H1 (cell line): ENCODE data around the gene HIC1. TPM values are rescaled to one million over a fixed set of nuclear protein-coding genes. Genes with fewer than 3 reads are reported as not detected.

ENCODE experiments used
- CTCF ChIA-PET: fragments of 300-600 bp; sonication (Branson Sonifier 250); formaldehyde crosslinking; loops from one replicate; lab custom pipeline; 2021; ENCODE audit not compliant: partially characterized antibody; lab: Charles Lee
- POLR2A ChIA-PET: fragments of 300-600 bp; sonication (Branson Sonifier 250); formaldehyde crosslinking; loops from one replicate; lab custom pipeline; 2021; ENCODE audit warnings: inconsistent platforms; ENCODE audit not compliant: partially characterized antibody; lab: Charles Lee
- DNase-seq, 2 experiments: peaks; one replicate each; pipeline versions ENCODE4 v3.0.0 to v3.0.0-alpha.2; 2010 to 2022; ENCODE audit warnings: low spot score in 2 of 2, low read depth in 1 of 2, mixed read lengths in 1 of 2
- FAIRE-seq: peaks from 2 replicates; lab custom pipeline; 2011; peaks lifted over from hg19 to GRCh38; lab: Jason Lieb, UNC
- H2AFZ ChIP-seq: 2 replicates; pipeline ENCODE4 v1.8.1; 2012; ENCODE audit warnings: low read length, inconsistent platforms
- H2AK5ac ChIP-seq: 2 replicates; pipeline ENCODE4 v1.6.1; 2013; ENCODE audit warnings: low read depth, low read length
- H2BK120ac ChIP-seq: replicated peaks from 2 replicates; pipeline ENCODE3; 2013; ENCODE audit warnings: low read depth, low read length, inconsistent platforms
- H2BK12ac ChIP-seq: 2 replicates; pipeline ENCODE4 v1.6.1; 2013; ENCODE audit warnings: low read depth, low read length
- H2BK15ac ChIP-seq: 2 replicates; pipeline ENCODE4 v1.6.1; 2013; ENCODE audit warnings: low read length
- H2BK20ac ChIP-seq: 2 replicates; pipeline ENCODE4 v1.6.1; 2013; ENCODE audit warnings: low read length
- H2BK5ac ChIP-seq: 2 replicates; pipeline ENCODE4 v1.6.1; 2013; ENCODE audit warnings: low read depth, low read length
- H3K14ac ChIP-seq: 2 replicates; pipeline ENCODE4 v1.6.1; 2013; ENCODE audit warnings: inconsistent platforms; ENCODE audit not compliant: insufficient read length
- H3K18ac ChIP-seq: 2 replicates; pipeline ENCODE4 v1.6.1; 2013; ENCODE audit warnings: low read length; ENCODE audit errors: extremely low read depth
- H3K23ac ChIP-seq: 2 replicates; pipeline ENCODE4 v1.6.1; 2013; ENCODE audit warnings: inconsistent platforms; ENCODE audit not compliant: insufficient read length
- H3K23me2 ChIP-seq: 2 replicates; pipeline ENCODE4 v1.6.1; 2013; ENCODE audit warnings: low read depth, low read length
- H3K27ac ChIP-seq: 2 replicates; pipeline ENCODE4 v1.6.1; 2011; ENCODE audit warnings: low read depth, low read length, inconsistent platforms
- H3K27me3 ChIP-seq, 4 experiments: replicated peaks in 1 of 4; 1 replicate in 1 of 4; 2 replicates in 3 of 4; pipeline versions ENCODE4 v1.6.1 to v1.8.1; 2011 to 2013; ENCODE audit warnings: low read length in 3 of 4, mild to moderate bottlenecking in 3 of 4, inconsistent platforms in 2 of 4, mixed read lengths in 2 of 4, moderate library complexity in 1 of 4; ENCODE audit not compliant: control insufficient read depth in 3 of 4, insufficient read depth in 3 of 4; ENCODE audit errors: extremely low read depth in 1 of 4
- H3K36me3 ChIP-seq, 4 experiments: 2 replicates each; pipeline versions ENCODE4 v1.6.1 to v1.8.1; 2011 to 2013; ENCODE audit warnings: mild to moderate bottlenecking in 4 of 4, low read length in 3 of 4, moderate library complexity in 2 of 4, control low read depth in 1 of 4, inconsistent platforms in 1 of 4; ENCODE audit not compliant: insufficient read depth in 4 of 4, control insufficient read depth in 2 of 4
- H3K4ac ChIP-seq: replicated peaks from 2 replicates; pipeline ENCODE3; 2013; ENCODE audit warnings: low read length, low read depth, mixed read lengths, inconsistent platforms; ENCODE audit not compliant: insufficient read length
- H3K4me1 ChIP-seq, 4 experiments: replicated peaks in 1 of 4; 1 replicate in 1 of 4; 2 replicates in 3 of 4; pipeline versions ENCODE4 v1.6.1 to v1.8.1; 2011 to 2013; ENCODE audit warnings: low read length in 3 of 4, inconsistent platforms in 2 of 4, mixed read lengths in 1 of 4; ENCODE audit not compliant: insufficient read depth in 4 of 4, control insufficient read depth in 3 of 4
- H3K4me2 ChIP-seq, 2 experiments: 2 replicates each; pipeline versions ENCODE4 v1.6.1 to v1.8.1; 2011 to 2013; ENCODE audit warnings: low read depth in 2 of 2, low read length in 2 of 2, control low read depth in 1 of 2, inconsistent platforms in 1 of 2, mild to moderate bottlenecking in 1 of 2; ENCODE audit not compliant: insufficient read depth in 1 of 2
- H3K4me3 ChIP-seq, 4 experiments: fragments of 200-600, 300-600 bp in 1 of 4; sonication (generic), shearing (Covaris generic), sonication (Bioruptor Twin) in 1 of 4; 2 replicates each; pipeline versions ENCODE4 v1.5.1 to v1.8.1; 2011 to 2016; ENCODE audit warnings: low read length in 4 of 4, low read depth in 3 of 4, control low read depth in 2 of 4, inconsistent platforms in 2 of 4, mild to moderate bottlenecking in 2 of 4, mixed read lengths in 1 of 4, moderate library complexity in 1 of 4; ENCODE audit not compliant: insufficient read depth in 2 of 4; ENCODE audit errors: extremely low read depth in 1 of 4
- H3K56ac ChIP-seq: replicated peaks from 2 replicates; pipeline ENCODE3; 2013; ENCODE audit warnings: low read depth, mild to moderate bottlenecking, mixed read lengths, low read length, inconsistent platforms; ENCODE audit not compliant: insufficient read length
- H3K79me1 ChIP-seq: 2 replicates; pipeline ENCODE4 v1.6.1; 2013; ENCODE audit warnings: low read depth, low read length, control low read depth
- H3K79me2 ChIP-seq, 2 experiments: 2 replicates each; pipeline versions ENCODE4 v1.6.1 to v1.8.1; 2012 to 2013; ENCODE audit warnings: low read length in 2 of 2, mild to moderate bottlenecking in 2 of 2, inconsistent platforms in 1 of 2; ENCODE audit not compliant: insufficient read depth in 2 of 2, control insufficient read depth in 1 of 2
- H3K9ac ChIP-seq, 4 experiments: replicated peaks in 1 of 4; 1 replicate in 1 of 4; 2 replicates in 3 of 4; pipeline versions ENCODE4 v1.6.1 to v1.8.1; 2011 to 2013; ENCODE audit warnings: low read depth in 3 of 4, low read length in 3 of 4, control low read depth in 2 of 4, mild to moderate bottlenecking in 2 of 4, moderate library complexity in 2 of 4, inconsistent platforms in 1 of 4; ENCODE audit errors: extremely low read depth in 1 of 4
- H3K9me3 ChIP-seq, 2 experiments: 2 replicates each; pipeline versions ENCODE4 v1.6.1 to v1.8.1; 2012 to 2013; ENCODE audit warnings: mild to moderate bottlenecking in 2 of 2, moderate library complexity in 2 of 2, control low read depth in 1 of 2, inconsistent platforms in 1 of 2, low read depth in 1 of 2, low read length in 1 of 2, mixed read lengths in 1 of 2; ENCODE audit not compliant: insufficient read depth in 2 of 2
- H4K20me1 ChIP-seq, 2 experiments: replicated peaks in 1 of 2; 2 replicates each; pipeline versions ENCODE3 to v1.8.1; 2011 to 2013; ENCODE audit warnings: inconsistent platforms in 2 of 2, low read length in 2 of 2, mild to moderate bottlenecking in 1 of 2; ENCODE audit not compliant: insufficient read depth in 2 of 2, control insufficient read depth in 1 of 2
- H4K5ac ChIP-seq: 2 replicates; pipeline ENCODE4 v1.6.1; 2013; ENCODE audit warnings: low read length, low read depth, mixed read lengths, inconsistent platforms; ENCODE audit not compliant: insufficient read length
- H4K8ac ChIP-seq: 2 replicates; pipeline ENCODE4 v1.8.0; 2013; ENCODE audit warnings: mild to moderate bottlenecking, moderate library complexity, low read length, inconsistent platforms; ENCODE audit not compliant: insufficient read depth; ENCODE audit errors: extremely low read depth
- H4K91ac ChIP-seq: replicated peaks from 2 replicates; pipeline ENCODE3; 2013; ENCODE audit warnings: low read length, mixed read lengths, inconsistent platforms; ENCODE audit not compliant: insufficient read length
- CBX5 ChIP-seq: fragments of 300-800, 300-1000 bp; sonication (generic); IDR thresholded peaks from 2 replicates; pipeline ENCODE4 v1.7.1; 2016; ENCODE audit warnings: antibody characterized with exemption, low read length, low read depth
- EP300 ChIP-seq, 2 experiments: IDR thresholded peaks; 1 replicate in 1 of 2; 2 replicates in 1 of 2; pipeline ENCODE4 v1.6.1; 2011 to 2012; ENCODE audit warnings: low read depth in 2 of 2, low read length in 2 of 2, mild to moderate bottlenecking in 2 of 2, borderline replicate concordance in 1 of 2, inconsistent platforms in 1 of 2, moderate library complexity in 1 of 2
- RAD21 ChIP-seq, 2 experiments: IDR thresholded peaks in 1 of 2; conservative IDR thresholded peaks in 1 of 2; 2 replicates each; pipeline ENCODE4 v1.6.1; 2011; ENCODE audit warnings: low read depth in 2 of 2, low read length in 2 of 2, improper control_type of control experiment in 1 of 2, inconsistent platforms in 1 of 2, mild to moderate bottlenecking in 1 of 2, moderate library complexity in 1 of 2
- SP1 ChIP-seq: IDR thresholded peaks from 2 replicates; pipeline ENCODE4 v1.6.1; 2011; ENCODE audit warnings: low read depth, low read length
- SP2 ChIP-seq: IDR thresholded peaks from 2 replicates; pipeline ENCODE4 v1.6.1; 2012; ENCODE audit warnings: mild to moderate bottlenecking, low read length, inconsistent platforms
- TCF12 ChIP-seq: IDR thresholded peaks from 2 replicates; pipeline ENCODE4 v1.6.1; 2011; ENCODE audit warnings: low read depth, mild to moderate bottlenecking, low read length
- ZNF274 ChIP-seq: IDR thresholded peaks from 2 replicates; pipeline ENCODE4 v1.7.0; 2012; ENCODE audit warnings: low read length, borderline replicate concordance; ENCODE audit errors: extremely low read depth
- WGBS, 2 experiments: shearing (Covaris generic) in 1 of 2; methylation state at CpG; one replicate each; pipeline versions ENCODE4 v1.1.6 to v1.1.7; 2013 to 2015; ENCODE audit warnings: low lambda C conversion rate in 2 of 2, mixed read lengths in 2 of 2, inconsistent platforms in 1 of 2, low coverage in 1 of 2, missing lambda C conversion rate in 1 of 2; ENCODE audit not compliant: insufficient replicate concordance in 2 of 2, insufficient coverage in 1 of 2, insufficient read length in 1 of 2; ENCODE audit errors: extremely low coverage in 1 of 2, missing lambda C conversion rate in 1 of 2; 5-methylcytosine and 5-hydroxymethylcytosine counted together
- polyA plus RNA-seq, 7 experiments: library from polyadenylated mRNA; depleted of rRNA in 3 of 7; stranded (reverse) in 5 of 7; unstranded in 2 of 7; fragments of >200 nt in 5 of 7; fragments of 200-250 nt in 2 of 7; gene quantifications; 1 replicate in 5 of 7; 2 replicates in 1 of 7; 4 replicates in 1 of 7; pipeline versions ENCODE4 v1.2.1 to v1.2.3, GENCODE V29; 2011 to 2013; ENCODE audit warnings: missing spikeins in 2 of 7, mixed read lengths in 2 of 7
- total RNA-seq: library from RNA; stranded (reverse); fragmentation: NEBNext Ultra II Directional; extraction: Animal tissue kit (Norgen Biotek cat#: 25700); gene quantifications from 2 replicates; pipeline ENCODE4 v1.2.1, GENCODE V29; 2021
- TF ChIP-seq, protein P1 (sequence below): IDR thresholded peaks from 2 replicates; pipeline ENCODE4 v1.6.1; 2011; ENCODE audit warnings: low read length, improper control_type of control experiment
- TF ChIP-seq, protein P2 (sequence below), 3 experiments: IDR thresholded peaks; 1 replicate in 2 of 3; 2 replicates in 1 of 3; pipeline versions ENCODE4 v1.5.1 to v1.6.1; 2011; ENCODE audit warnings: low read length in 3 of 3, mild to moderate bottlenecking in 3 of 3, inconsistent platforms in 2 of 3, low read depth in 1 of 3, moderate library complexity in 1 of 3; ENCODE audit not compliant: insufficient read depth in 1 of 3; ENCODE audit errors: control extremely low read depth in 1 of 3

The HIC1 gene
- total and polyA plus RNA-seq, 2 of the 8 experiments (the other 6 are each of a cell fraction or from before 2014, with no cell fraction given), result 0.06 to 0.09 TPM

DNA sequence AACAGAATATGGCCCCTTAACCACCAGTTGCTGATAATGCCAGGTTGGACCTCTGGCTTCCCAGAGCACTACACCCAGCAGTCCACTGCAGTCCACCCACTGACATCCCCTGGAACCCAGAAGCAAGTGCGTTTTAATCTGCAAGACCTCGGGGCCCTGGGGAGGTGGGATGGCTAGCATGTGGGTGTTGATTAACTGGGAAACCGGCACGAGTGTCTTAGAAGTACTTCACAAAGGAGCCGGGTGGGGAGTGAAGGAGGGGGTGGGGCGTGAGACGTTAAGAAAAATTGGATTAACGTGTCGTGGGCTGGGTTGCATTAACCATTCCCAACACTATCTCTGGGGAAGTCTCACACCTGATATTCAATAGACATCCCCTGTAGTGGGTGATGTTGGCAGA lies 6.1 kb upstream of the HIC1 start:
- no peak overlapping the region for H2BK120ac ChIP-seq
- no peak overlapping the region for H4K91ac ChIP-seq
- H4K20me1 ChIP-seq, result peaks cover 9 to 12% of the 10 kb centered on the region in 2 experiments
- no peak overlapping the region for H2BK20ac ChIP-seq
- H3K9me3 ChIP-seq, result no peaks in the 10 kb centered on the region
- POLR2A ChIA-PET, result no interaction called here
- no peak overlapping the region for H3K23ac ChIP-seq
- CTCF ChIA-PET, result interaction anchor here (0.6 to 2.5 kb wide), 6 partner anchors 10 to 196 kb away, joined by 3 to 7 read pairs (median 3); no protein-coding TSS in a partner anchor
- no peak overlapping the region for H3K9ac ChIP-seq
- H3K27ac ChIP-seq, result no peak overlapping the region
- H2BK15ac ChIP-seq, result no peak overlapping the region
- no peaks in the 10 kb centered on the region for H3K79me1 ChIP-seq
- H2AFZ ChIP-seq, result no peak overlapping the region
- no peaks in the 10 kb centered on the region for H3K79me2 ChIP-seq
- no peak overlapping the region for H4K5ac ChIP-seq
- no peak overlapping the region for H3K56ac ChIP-seq
- H3K14ac ChIP-seq, result no peak overlapping the region
- no peak overlapping the region for H2BK5ac ChIP-seq
- FAIRE-seq, result no peak
- no peak overlapping the region for H3K4ac ChIP-seq
- 64% methylated on average over 9 of the region's 9 CpGs; no CpG with 5 or more reads in 1 of the 2 experiments for WGBS, 2 experiments
- H3K4me1 ChIP-seq, result peaks cover 0 to 4% (median 0%) of the 10 kb centered on the region in 4 experiments; a peak in 2 of 7 replicates
- no peak overlapping the region for H3K18ac ChIP-seq
- peaks cover 7% of the 10 kb centered on the region; the same call in 1 of the 2 replicates for H3K23me2 ChIP-seq
- no peak overlapping the region; a peak in 1 of 8 replicates for H3K4me3 ChIP-seq
- no peak overlapping the region for H2BK12ac ChIP-seq
- H2AK5ac ChIP-seq, result no peak overlapping the region
- H4K8ac ChIP-seq, result no peak overlapping the region
- no peak for DNase-seq
- peaks cover 0 to 5% (median 0%) of the 10 kb centered on the region in 4 experiments; a peak in 2 of 8 replicates for H3K36me3 ChIP-seq
- H3K4me2 ChIP-seq, result 0 out of 4 replicates have a peak overlapping the region, but pooled peaks of 1 of the 2 experiments have one; percentile 3
- peaks cover 36 to 59% (median 56%) of the 10 kb centered on the region in 4 experiments for H3K27me3 ChIP-seq
- TF ChIP-seq EP300 (IDR thresholded peaks at IDR 0.05; ENCODE audit: borderline replicate concordance in 1 of 2, low read depth in 2 of 2, low read length in 2 of 2) (no peak), SP2 (no peak), RAD21 (IDR thresholded peaks at IDR 0.05 in 1 of 2, conservative IDR thresholded peaks at IDR 0.05 in 1 of 2; ENCODE audit: low read depth in 2 of 2, low read length in 2 of 2) (no peak), SP1 (no peak), ZNF274 (no peak), TCF12 (no peak), CBX5 (no peak)
- TF ChIP-seq, protein P1, sequence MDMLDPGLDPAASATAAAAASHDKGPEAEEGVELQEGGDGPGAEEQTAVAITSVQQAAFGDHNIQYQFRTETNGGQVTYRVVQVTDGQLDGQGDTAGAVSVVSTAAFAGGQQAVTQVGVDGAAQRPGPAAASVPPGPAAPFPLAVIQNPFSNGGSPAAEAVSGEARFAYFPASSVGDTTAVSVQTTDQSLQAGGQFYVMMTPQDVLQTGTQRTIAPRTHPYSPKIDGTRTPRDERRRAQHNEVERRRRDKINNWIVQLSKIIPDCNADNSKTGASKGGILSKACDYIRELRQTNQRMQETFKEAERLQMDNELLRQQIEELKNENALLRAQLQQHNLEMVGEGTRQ, result no peak
- TF ChIP-seq, protein P2, sequence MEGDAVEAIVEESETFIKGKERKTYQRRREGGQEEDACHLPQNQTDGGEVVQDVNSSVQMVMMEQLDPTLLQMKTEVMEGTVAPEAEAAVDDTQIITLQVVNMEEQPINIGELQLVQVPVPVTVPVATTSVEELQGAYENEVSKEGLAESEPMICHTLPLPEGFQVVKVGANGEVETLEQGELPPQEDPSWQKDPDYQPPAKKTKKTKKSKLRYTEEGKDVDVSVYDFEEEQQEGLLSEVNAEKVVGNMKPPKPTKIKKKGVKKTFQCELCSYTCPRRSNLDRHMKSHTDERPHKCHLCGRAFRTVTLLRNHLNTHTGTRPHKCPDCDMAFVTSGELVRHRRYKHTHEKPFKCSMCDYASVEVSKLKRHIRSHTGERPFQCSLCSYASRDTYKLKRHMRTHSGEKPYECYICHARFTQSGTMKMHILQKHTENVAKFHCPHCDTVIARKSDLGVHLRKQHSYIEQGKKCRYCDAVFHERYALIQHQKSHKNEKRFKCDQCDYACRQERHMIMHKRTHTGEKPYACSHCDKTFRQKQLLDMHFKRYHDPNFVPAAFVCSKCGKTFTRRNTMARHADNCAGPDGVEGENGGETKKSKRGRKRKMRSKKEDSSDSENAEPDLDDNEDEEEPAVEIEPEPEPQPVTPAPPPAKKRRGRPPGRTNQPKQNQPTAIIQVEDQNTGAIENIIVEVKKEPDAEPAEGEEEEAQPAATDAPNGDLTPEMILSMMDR (IDR thresholded peaks at IDR 0.05; ENCODE audit: control extremely low read depth in 1 of 3, insufficient read depth in 1 of 3, low read depth in 1 of 3, low read length in 3 of 3), result no peak
